HepG2 (cell line): Measurements from ENCODE around the gene TBC1D25. TPM values are rescaled to one million over a fixed set of nuclear protein-coding genes. Genes with fewer than 3 reads are reported as not detected.

Experiments
- ATAC-seq: fragments of 200-7000 bp; cut with Tn5 transposase; 3 replicates; pipeline ENCODE4 v1.9.1; 2020; ENCODE audit warnings: mild to moderate bottlenecking, moderate library complexity
- BruUV-seq: library from RNA; stranded (reverse); fragments of 400-500 nt; replicated peaks from 2 replicates; lab custom pipeline; 2021; lab: Mats Ljungman, UMichigan
- CTCF ChIA-PET: fragments of 300-600 bp; formaldehyde crosslinking; extraction: SDS; loops from one replicate; lab custom pipeline; 2021; ENCODE audit warnings: low total read pairs, inconsistent platforms, low intra/inter-chr PET ratio; lab: Yijun Ruan, JAX
- POLR2A ChIA-PET: fragments of 350-600 bp; sonication (Branson Sonifier 250); formaldehyde crosslinking; loops from one replicate; lab custom pipeline; 2020; ENCODE audit warnings: antibody characterized with exemption, inconsistent platforms; lab: Yijun Ruan, JAX
- DNase-seq: peaks from one replicate; pipeline ENCODE4 v3.0.0-alpha.2; 2015; ENCODE audit warnings: low spot score
- FAIRE-seq: peaks from 3 replicates; lab custom pipeline; 2011; peaks lifted over from hg19 to GRCh38; lab: Jason Lieb, UNC
- H2AFZ ChIP-seq: one replicate; pipeline ENCODE4 v1.6.1; 2011; ENCODE audit warnings: low read length, inconsistent platforms
- H3K27ac ChIP-seq: fragments of 300-600 bp; 3 replicates; pipeline ENCODE4 v1.8.0; 2011; ENCODE audit warnings: mixed run types, mild to moderate bottlenecking, mixed read lengths, low read length, inconsistent platforms; ENCODE audit not compliant: insufficient read depth; ENCODE audit errors: extremely low read length
- H3K27me3 ChIP-seq, 2 experiments: fragments of 200-600 bp in 1 of 2; 2 replicates in 1 of 2; 3 replicates in 1 of 2; pipeline versions ENCODE4 v1.6.0 to v1.8.0; 2011; ENCODE audit warnings: low read length in 2 of 2, mild to moderate bottlenecking in 2 of 2, moderate library complexity in 2 of 2, inconsistent platforms in 1 of 2; ENCODE audit not compliant: insufficient read depth in 2 of 2, control insufficient read depth in 1 of 2
- H3K36me3 ChIP-seq, 2 experiments: fragments of 200-600 bp in 1 of 2; replicated peaks in 1 of 2; 2 replicates in 1 of 2; 3 replicates in 1 of 2; pipeline versions ENCODE4 v1.5.1 to v1.8.0; 2011; ENCODE audit warnings: low read length in 2 of 2, inconsistent platforms in 1 of 2; ENCODE audit not compliant: insufficient read depth in 2 of 2, control insufficient read depth in 1 of 2
- H3K4me1 ChIP-seq: 2 replicates; pipeline ENCODE4 v1.5.1; 2012; ENCODE audit warnings: low read length, inconsistent platforms; ENCODE audit not compliant: insufficient read depth
- H3K4me2 ChIP-seq: 2 replicates; pipeline ENCODE4 v1.6.0; 2011; ENCODE audit warnings: low read depth, low read length, inconsistent platforms
- H3K4me3 ChIP-seq, 3 experiments: fragments of 200-600 bp in 1 of 3; sonication (generic), shearing (Covaris generic) in 1 of 3; replicated peaks in 1 of 3; 2 replicates each; pipeline ENCODE4 v1.5.1; 2011 to 2016; ENCODE audit warnings: low read length in 3 of 3, inconsistent platforms in 2 of 3, low read depth in 2 of 3, mild to moderate bottlenecking in 2 of 3, control low read depth in 1 of 3, mixed read lengths in 1 of 3; ENCODE audit not compliant: insufficient read depth in 1 of 3
- H3K79me2 ChIP-seq: one replicate; pipeline ENCODE4 v1.6.1; 2011; ENCODE audit warnings: low read length, inconsistent platforms; ENCODE audit not compliant: insufficient read depth
- H3K9ac ChIP-seq: 2 replicates; pipeline ENCODE4 v1.6.0; 2011; ENCODE audit warnings: mild to moderate bottlenecking, low read depth, low read length, inconsistent platforms; ENCODE audit not compliant: insufficient read depth
- H3K9me3 ChIP-seq: 2 replicates; pipeline ENCODE4 v1.5.1; 2012; ENCODE audit warnings: mild to moderate bottlenecking, low read length
- H4K20me1 ChIP-seq: 2 replicates; pipeline ENCODE4 v1.6.0; 2011; ENCODE audit warnings: inconsistent platforms, mild to moderate bottlenecking, low read length, moderate library complexity; ENCODE audit not compliant: insufficient read depth
- FOXA3 ChIP-seq: IDR thresholded peaks from 2 replicates; pipeline ENCODE4 v1.6.1; 2016; ENCODE audit warnings: missing genetic modification reagents, missing compliant biosample characterization
- RAD21 ChIP-seq: fragments of 450-650 bp; formaldehyde crosslinking; IDR thresholded peaks from 2 replicates; pipeline ENCODE4 v1.5.0; 2020; ENCODE audit warnings: mild to moderate bottlenecking
- SALL1 ChIP-seq: sonication (generic); formaldehyde crosslinking; IDR thresholded peaks from 2 replicates; pipeline ENCODE4 v1.8.0; 2022; ENCODE audit warnings: mild to moderate bottlenecking, missing genetic modification reagents
- SMC3 ChIP-seq: IDR thresholded peaks from 2 replicates; pipeline ENCODE4 v1.6.1; 2011; ENCODE audit warnings: low read length, improper control_type of control experiment
- SOX6 ChIP-seq, 2 experiments: fragments of 450-650 bp in 1 of 2; sonication (generic) in 1 of 2; formaldehyde crosslinking in 1 of 2; IDR thresholded peaks; 2 replicates each; pipeline versions ENCODE4 v1.4.0 to v1.6.1; 2017 to 2020; ENCODE audit warnings: antibody characterized with exemption in 1 of 2, mild to moderate bottlenecking in 1 of 2, missing genetic modification reagents in 1 of 2
- ZFP90 ChIP-seq: sonication (generic); formaldehyde crosslinking; IDR thresholded peaks from 2 replicates; pipeline ENCODE4 v1.8.0; 2022; ENCODE audit warnings: missing genetic modification reagents, mild to moderate bottlenecking, inconsistent platforms, borderline replicate concordance
- ZNF30 ChIP-seq: sonication (generic); formaldehyde crosslinking; IDR thresholded peaks from 2 replicates; pipeline ENCODE4 v1.5.0; 2020; ENCODE audit warnings: mild to moderate bottlenecking, missing genetic modification reagents
- WGBS: methylation state at CpG from one replicate; pipeline ENCODE4 v1.1.6; 2017; ENCODE audit warnings: low lambda C conversion rate; 5-methylcytosine and 5-hydroxymethylcytosine counted together
- in situ Hi-C: cut with HindIII; loops from 2 replicates; pipeline ENCODE4 v1.10.0; 2017; ENCODE audit warnings: low pct_unique_long_range_greater_than_20kb; ENCODE audit not compliant: extremely low pct_ligation_motif_present
- intact Hi-C: fragments of 100-400 bp; cut with micrococcal nuclease; formaldehyde crosslinking; loops from one replicate; pipeline ENCODE4 v1.10.0; 2022; ENCODE audit not compliant: unreplicated experiment
- polyA plus RNA-seq, 8 experiments: library from polyadenylated mRNA; depleted of rRNA in 3 of 8; stranded (reverse) in 7 of 8; unstranded in 1 of 8; fragments of >200 nt; fragmentation: Illumina TruSeq in 4 of 8; extraction: Trizol in 4 of 8; gene quantifications; 2 replicates each; pipeline versions ENCODE4 v1.2.1 to v1.2.3, GENCODE V29; 2011 to 2016; ENCODE audit warnings: low read depth in 4 of 8, missing spikeins in 1 of 8, mixed read lengths in 1 of 8; ENCODE audit not compliant: insufficient read depth in 1 of 8
- total RNA-seq, 5 experiments: library from RNA; depleted of rRNA; stranded (reverse); fragments of >200 nt; fragmentation: Illumina TruSeq; extraction: Trizol; gene quantifications; 2 replicates each; pipeline ENCODE4 v1.2.3, GENCODE V29; 2016; ENCODE audit warnings: low read depth in 1 of 5
- TF ChIP-seq, protein P1 (sequence below): sonication (generic); formaldehyde crosslinking; IDR thresholded peaks from 2 replicates; pipeline ENCODE4 v1.5.0; 2020; ENCODE audit warnings: mild to moderate bottlenecking, missing genetic modification reagents, moderate library complexity
- TF ChIP-seq, protein P2 (sequence below): IDR thresholded peaks from 2 replicates; pipeline ENCODE4 v1.6.1; 2012; ENCODE audit warnings: inconsistent platforms
- TF ChIP-seq, protein P3 (sequence below): sonication (generic); formaldehyde crosslinking; IDR thresholded peaks from 2 replicates; pipeline ENCODE4 v1.4.0; 2020; ENCODE audit warnings: missing genetic modification reagents
- TF ChIP-seq, protein P4 (sequence below): sonication (generic); formaldehyde crosslinking; IDR thresholded peaks from 2 replicates; pipeline ENCODE4 v1.5.1; 2020; ENCODE audit warnings: mild to moderate bottlenecking, missing genetic modification reagents, moderate library complexity

TBC1D25 gene
- total and polyA plus RNA-seq, 2 of the 13 experiments (the other 11 are each of a cell fraction or from before 2014, with no cell fraction given) = 3.5 to 4.7 TPM

DNA sequence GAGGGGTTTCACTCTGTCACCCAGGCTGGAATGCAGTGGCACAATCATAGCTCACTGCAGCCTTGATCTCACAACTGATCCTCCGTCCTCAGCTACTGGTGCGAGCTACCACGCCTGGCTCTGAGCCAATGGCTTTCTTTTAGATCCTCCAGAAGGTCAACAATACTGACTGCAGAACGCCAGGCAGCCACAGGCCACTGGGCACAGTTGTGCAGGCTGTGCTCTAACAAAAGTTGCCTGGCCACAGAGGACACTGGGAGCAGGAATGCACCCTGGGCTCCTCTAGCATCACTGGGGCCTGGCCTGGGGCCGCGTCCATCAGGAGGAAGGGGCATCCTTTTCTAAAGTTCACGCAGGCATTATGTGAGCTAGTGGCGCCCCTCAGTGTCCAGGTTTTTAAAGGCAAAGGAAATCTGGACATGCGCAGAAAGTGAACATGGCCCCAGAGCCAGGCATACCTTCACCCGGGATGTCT lies 45.6 kb upstream of the TBC1D25 start:
- peak; percentile 55 for DNase-seq
- H3K79me2 ChIP-seq = no peaks in the 10 kb centered on the region
- no TSS peak for BruUV-seq
- no peaks in the 10 kb centered on the region; a peak in 1 of 5 replicates for H3K27me3 ChIP-seq
- no peak overlapping the region for H2AFZ ChIP-seq
- H3K4me3 ChIP-seq = no peak overlapping the region
- WGBS = 4% methylated on average over 4 of the region's 10 CpGs
- intact Hi-C loops (loop anchor here (10.0 kb wide), 1 partner anchor 409 kb away; no protein-coding TSS in a partner anchor), in situ Hi-C loops (loop anchor here (5.0 kb wide), 1 partner anchor 412 kb away; no protein-coding TSS in a partner anchor)
- no peaks in the 10 kb centered on the region for H3K36me3 ChIP-seq
- peaks cover 26% of the 10 kb centered on the region for H3K4me1 ChIP-seq
- H3K9me3 ChIP-seq = no peaks in the 10 kb centered on the region
- ChIA-PET CTCF (interaction anchor here (0.8 to 1.3 kb wide), 2 partner anchors 20 to 411 kb away, joined by 3 to 4 read pairs; no protein-coding TSS in a partner anchor), POLR2A (interaction anchor here (1.0 to 2.9 kb wide), 3 partner anchors 24 to 411 kb away, joined by 3 to 16 read pairs (median 4); partner anchors contain the start of gene SLC38A5)
- H3K9ac ChIP-seq = no peak overlapping the region
- H3K4me2 ChIP-seq = peak overlapping the region; percentile 60
- H3K27ac ChIP-seq = no peak overlapping the region
- no peaks in the 10 kb centered on the region for H4K20me1 ChIP-seq
- ATAC-seq = peak; percentile 79
- peak; percentile 87 for FAIRE-seq
- TF ChIP-seq SOX6 (IDR thresholded peaks at IDR 0.05) = no peak
- TF ChIP-seq SOX6 (CRISPR knock-in tag; IDR thresholded peaks at IDR 0.05) = peak; percentile 12; the same call in 1 of the 2 replicates
- TF ChIP-seq, protein P1, sequence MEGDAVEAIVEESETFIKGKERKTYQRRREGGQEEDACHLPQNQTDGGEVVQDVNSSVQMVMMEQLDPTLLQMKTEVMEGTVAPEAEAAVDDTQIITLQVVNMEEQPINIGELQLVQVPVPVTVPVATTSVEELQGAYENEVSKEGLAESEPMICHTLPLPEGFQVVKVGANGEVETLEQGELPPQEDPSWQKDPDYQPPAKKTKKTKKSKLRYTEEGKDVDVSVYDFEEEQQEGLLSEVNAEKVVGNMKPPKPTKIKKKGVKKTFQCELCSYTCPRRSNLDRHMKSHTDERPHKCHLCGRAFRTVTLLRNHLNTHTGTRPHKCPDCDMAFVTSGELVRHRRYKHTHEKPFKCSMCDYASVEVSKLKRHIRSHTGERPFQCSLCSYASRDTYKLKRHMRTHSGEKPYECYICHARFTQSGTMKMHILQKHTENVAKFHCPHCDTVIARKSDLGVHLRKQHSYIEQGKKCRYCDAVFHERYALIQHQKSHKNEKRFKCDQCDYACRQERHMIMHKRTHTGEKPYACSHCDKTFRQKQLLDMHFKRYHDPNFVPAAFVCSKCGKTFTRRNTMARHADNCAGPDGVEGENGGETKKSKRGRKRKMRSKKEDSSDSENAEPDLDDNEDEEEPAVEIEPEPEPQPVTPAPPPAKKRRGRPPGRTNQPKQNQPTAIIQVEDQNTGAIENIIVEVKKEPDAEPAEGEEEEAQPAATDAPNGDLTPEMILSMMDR = peak; percentile 83
- TF ChIP-seq SMC3 = peak; percentile 23; the same call in 1 of the 2 replicates
- TF ChIP-seq RAD21 (CRISPR knock-in tag) = peak; percentile 58
- peak; percentile 34; the same call in 1 of the 2 replicates for TF ChIP-seq SALL1
- TF ChIP-seq, protein P2, sequence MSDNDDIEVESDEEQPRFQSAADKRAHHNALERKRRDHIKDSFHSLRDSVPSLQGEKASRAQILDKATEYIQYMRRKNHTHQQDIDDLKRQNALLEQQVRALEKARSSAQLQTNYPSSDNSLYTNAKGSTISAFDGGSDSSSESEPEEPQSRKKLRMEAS = 0 out of 2 replicates have a peak, but pooled peaks have one; percentile 17
- TF ChIP-seq, protein P3, sequence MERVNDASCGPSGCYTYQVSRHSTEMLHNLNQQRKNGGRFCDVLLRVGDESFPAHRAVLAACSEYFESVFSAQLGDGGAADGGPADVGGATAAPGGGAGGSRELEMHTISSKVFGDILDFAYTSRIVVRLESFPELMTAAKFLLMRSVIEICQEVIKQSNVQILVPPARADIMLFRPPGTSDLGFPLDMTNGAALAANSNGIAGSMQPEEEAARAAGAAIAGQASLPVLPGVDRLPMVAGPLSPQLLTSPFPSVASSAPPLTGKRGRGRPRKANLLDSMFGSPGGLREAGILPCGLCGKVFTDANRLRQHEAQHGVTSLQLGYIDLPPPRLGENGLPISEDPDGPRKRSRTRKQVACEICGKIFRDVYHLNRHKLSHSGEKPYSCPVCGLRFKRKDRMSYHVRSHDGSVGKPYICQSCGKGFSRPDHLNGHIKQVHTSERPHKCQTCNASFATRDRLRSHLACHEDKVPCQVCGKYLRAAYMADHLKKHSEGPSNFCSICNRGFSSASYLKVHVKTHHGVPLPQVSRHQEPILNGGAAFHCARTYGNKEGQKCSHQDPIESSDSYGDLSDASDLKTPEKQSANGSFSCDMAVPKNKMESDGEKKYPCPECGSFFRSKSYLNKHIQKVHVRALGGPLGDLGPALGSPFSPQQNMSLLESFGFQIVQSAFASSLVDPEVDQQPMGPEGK (CRISPR knock-in tag) = 0 out of 2 replicates have a peak, but pooled peaks have one; percentile 12
- TF ChIP-seq FOXA3 (CRISPR knock-in tag) = no peak
- TF ChIP-seq, protein P4, sequence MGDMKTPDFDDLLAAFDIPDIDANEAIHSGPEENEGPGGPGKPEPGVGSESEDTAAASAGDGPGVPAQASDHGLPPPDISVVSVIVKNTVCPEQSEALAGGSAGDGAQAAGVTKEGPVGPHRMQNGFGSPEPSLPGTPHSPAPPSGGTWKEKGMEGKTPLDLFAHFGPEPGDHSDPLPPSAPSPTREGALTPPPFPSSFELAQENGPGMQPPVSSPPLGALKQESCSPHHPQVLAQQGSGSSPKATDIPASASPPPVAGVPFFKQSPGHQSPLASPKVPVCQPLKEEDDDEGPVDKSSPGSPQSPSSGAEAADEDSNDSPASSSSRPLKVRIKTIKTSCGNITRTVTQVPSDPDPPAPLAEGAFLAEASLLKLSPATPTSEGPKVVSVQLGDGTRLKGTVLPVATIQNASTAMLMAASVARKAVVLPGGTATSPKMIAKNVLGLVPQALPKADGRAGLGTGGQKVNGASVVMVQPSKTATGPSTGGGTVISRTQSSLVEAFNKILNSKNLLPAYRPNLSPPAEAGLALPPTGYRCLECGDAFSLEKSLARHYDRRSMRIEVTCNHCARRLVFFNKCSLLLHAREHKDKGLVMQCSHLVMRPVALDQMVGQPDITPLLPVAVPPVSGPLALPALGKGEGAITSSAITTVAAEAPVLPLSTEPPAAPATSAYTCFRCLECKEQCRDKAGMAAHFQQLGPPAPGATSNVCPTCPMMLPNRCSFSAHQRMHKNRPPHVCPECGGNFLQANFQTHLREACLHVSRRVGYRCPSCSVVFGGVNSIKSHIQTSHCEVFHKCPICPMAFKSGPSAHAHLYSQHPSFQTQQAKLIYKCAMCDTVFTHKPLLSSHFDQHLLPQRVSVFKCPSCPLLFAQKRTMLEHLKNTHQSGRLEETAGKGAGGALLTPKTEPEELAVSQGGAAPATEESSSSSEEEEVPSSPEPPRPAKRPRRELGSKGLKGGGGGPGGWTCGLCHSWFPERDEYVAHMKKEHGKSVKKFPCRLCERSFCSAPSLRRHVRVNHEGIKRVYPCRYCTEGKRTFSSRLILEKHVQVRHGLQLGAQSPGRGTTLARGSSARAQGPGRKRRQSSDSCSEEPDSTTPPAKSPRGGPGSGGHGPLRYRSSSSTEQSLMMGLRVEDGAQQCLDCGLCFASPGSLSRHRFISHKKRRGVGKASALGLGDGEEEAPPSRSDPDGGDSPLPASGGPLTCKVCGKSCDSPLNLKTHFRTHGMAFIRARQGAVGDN (CRISPR knock-in tag) = peak; percentile 31
- peak; percentile 75; the same call in 1 of the 2 replicates for TF ChIP-seq ZFP90 (CRISPR knock-in tag)
- no peak for TF ChIP-seq ZNF30 (CRISPR knock-in tag)
